Stimulated activated CD4-positive, alpha-beta T cell treated with anti-CD3 and anti-CD28 coated beads, Interleukin-4, amount 100 ng/mL, for 24 hours (primary cell): ENCODE data around the gene PGF.

ENCODE experiments used
- DNase-seq: peaks from one replicate; pipeline ENCODE4 v3.0.0-alpha.2; 2020

Gene PGF

GRCh38 chr14:74954947-74955228, 509 bp downstream of the PGF start:
- no peak for DNase-seq

GRCh38 chr14:74954232-74954946, 1.0 kb downstream of the PGF start:
- DNase-seq, result no peak

GRCh38 chr14:74953686-74954085, 1.7 kb downstream of the PGF start:
- no peak for DNase-seq

- no peak for DNase-seq
Measured at GRCh38 chr14:74952697-74953484, 2.5 kb downstream of the PGF start.

GRCh38 chr14:74952180-74952665, 3.2 kb downstream of the PGF start:
- DNase-seq, result no peak

GRCh38 chr14:74951443-74952179, 3.8 kb downstream of the PGF start:
- DNase-seq, result no peak

GRCh38 chr14:74950795-74951442, 4.5 kb downstream of the PGF start:
- DNase-seq, result no peak

GRCh38 chr14:74949859-74950573, 5.4 kb downstream of the PGF start:
- no peak for DNase-seq

- no peak for DNase-seq
Measured at GRCh38 chr14:74949191-74949601, 6.2 kb downstream of the PGF start.

- DNase-seq, result no peak
Measured at GRCh38 chr14:74948228-74949175, 6.9 kb downstream of the PGF start.

GRCh38 chr14:74947353-74948227, 7.8 kb downstream of the PGF start:
- no peak for DNase-seq

- no peak for DNase-seq
Measured at GRCh38 chr14:74946659-74947281, 8.6 kb downstream of the PGF start.

GRCh38 chr14:74945852-74946658, 9.3 kb downstream of the PGF start:
- DNase-seq, result peak; percentile 82

- DNase-seq, result no peak
Measured at GRCh38 chr14:74945261-74945851, 10.0 kb downstream of the PGF start.

GRCh38 chr14:74942608-74943007, 12.8 kb downstream of the PGF start:
- DNase-seq, result no peak

GRCh38 chr14:74942181-74942580, 13.2 kb downstream of the PGF start:
- DNase-seq, result no peak

GRCh38 chr14:74941676-74942097, 13.7 kb downstream of the PGF start:
- peak; percentile 61 for DNase-seq

- DNase-seq, result no peak
Measured at GRCh38 chr14:74940956-74941565, 14.3 kb downstream of the PGF start.
